Measurements from ENCODE around the gene SERPINA12.

DNA sequence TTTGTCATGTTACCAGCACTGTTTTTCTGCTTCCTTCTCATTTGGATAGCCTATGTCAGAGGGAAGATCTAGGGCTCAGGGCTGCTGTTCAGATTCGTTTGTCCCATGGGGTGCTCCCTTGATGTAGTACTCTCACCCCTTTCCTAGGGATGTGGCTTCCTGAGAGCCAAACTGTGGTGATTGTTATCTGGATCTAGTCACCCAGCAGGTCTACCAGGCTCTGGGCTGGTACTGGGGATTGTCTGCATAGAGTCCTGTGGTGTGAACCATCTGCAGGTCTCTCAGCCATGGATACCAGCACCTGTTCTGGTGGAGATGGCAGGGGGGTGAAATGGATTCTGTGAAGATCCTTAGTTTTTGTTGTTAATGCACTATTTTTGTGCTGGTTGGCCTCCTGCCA is 51.2 kb downstream of the SERPINA12 start:
- TF ChIP-seq POLR2A (IDR thresholded peaks at IDR 0.05) = no peak
- TF ChIP-seq CTCF (IDR thresholded peaks at IDR 0.05) = no peak
